Keratinocyte (primary cell): ENCODE data around the gene SPATA24.

Source experiments
- EZH2 ChIP-seq: IDR thresholded peaks from one replicate; pipeline ENCODE4 v1.6.1; 2012; ENCODE audit warnings: inconsistent platforms, mild to moderate bottlenecking, low read length, moderate library complexity
- TF ChIP-seq, protein P1 (sequence below), 3 experiments: IDR thresholded peaks in 1 of 3; conservative IDR thresholded peaks in 1 of 3; optimal IDR thresholded peaks in 1 of 3; 2 replicates in 2 of 3; 3 replicates in 1 of 3; pipeline versions ENCODE3 to v1.5.1; 2011; ENCODE audit warnings: low read length in 3 of 3, mild to moderate bottlenecking in 3 of 3, moderate library complexity in 2 of 3, control low read depth in 1 of 3, inconsistent platforms in 1 of 3; ENCODE audit not compliant: insufficient read depth in 2 of 3; ENCODE audit errors: extremely low read depth in 1 of 3

GRCh38 chr5:139379626-139380449 lies 24.1 kb downstream of the SPATA24 start:
- TF ChIP-seq, protein P1, sequence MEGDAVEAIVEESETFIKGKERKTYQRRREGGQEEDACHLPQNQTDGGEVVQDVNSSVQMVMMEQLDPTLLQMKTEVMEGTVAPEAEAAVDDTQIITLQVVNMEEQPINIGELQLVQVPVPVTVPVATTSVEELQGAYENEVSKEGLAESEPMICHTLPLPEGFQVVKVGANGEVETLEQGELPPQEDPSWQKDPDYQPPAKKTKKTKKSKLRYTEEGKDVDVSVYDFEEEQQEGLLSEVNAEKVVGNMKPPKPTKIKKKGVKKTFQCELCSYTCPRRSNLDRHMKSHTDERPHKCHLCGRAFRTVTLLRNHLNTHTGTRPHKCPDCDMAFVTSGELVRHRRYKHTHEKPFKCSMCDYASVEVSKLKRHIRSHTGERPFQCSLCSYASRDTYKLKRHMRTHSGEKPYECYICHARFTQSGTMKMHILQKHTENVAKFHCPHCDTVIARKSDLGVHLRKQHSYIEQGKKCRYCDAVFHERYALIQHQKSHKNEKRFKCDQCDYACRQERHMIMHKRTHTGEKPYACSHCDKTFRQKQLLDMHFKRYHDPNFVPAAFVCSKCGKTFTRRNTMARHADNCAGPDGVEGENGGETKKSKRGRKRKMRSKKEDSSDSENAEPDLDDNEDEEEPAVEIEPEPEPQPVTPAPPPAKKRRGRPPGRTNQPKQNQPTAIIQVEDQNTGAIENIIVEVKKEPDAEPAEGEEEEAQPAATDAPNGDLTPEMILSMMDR (optimal IDR thresholded peaks at IDR 0.05 in 1 of 3, IDR thresholded peaks at IDR 0.05 in 1 of 3, conservative IDR thresholded peaks at IDR 0.05 in 1 of 3; ENCODE audit: extremely low read depth in 1 of 3, insufficient read depth in 2 of 3, low read length in 3 of 3) = no peak
- TF ChIP-seq EZH2 = no peak
